HCT116 (cell line): ENCODE results near the gene TENT4A.

ENCODE experiments used
- EZH2 ChIP-seq: fragments of 200-600 bp; sonication (generic); IDR thresholded peaks from 2 replicates; pipeline ENCODE4 v1.6.1; 2017; ENCODE audit warnings: antibody characterized with exemption, mixed run types
- TF ChIP-seq, protein P1 (sequence below), 3 experiments: fragments of 200-600 bp in 1 of 3; sonication (generic) in 1 of 3; IDR thresholded peaks in 2 of 3; conservative IDR thresholded peaks in 1 of 3; 2 replicates each; pipeline ENCODE4 v1.5.1; 2012 to 2017; ENCODE audit warnings: low read depth in 2 of 3, low read length in 2 of 3, antibody characterized with exemption in 1 of 3, borderline replicate concordance in 1 of 3, control low read depth in 1 of 3, mild to moderate bottlenecking in 1 of 3, mixed read lengths in 1 of 3, mixed run types in 1 of 3, moderate library complexity in 1 of 3; ENCODE audit not compliant: insufficient read depth in 1 of 3

DNA sequence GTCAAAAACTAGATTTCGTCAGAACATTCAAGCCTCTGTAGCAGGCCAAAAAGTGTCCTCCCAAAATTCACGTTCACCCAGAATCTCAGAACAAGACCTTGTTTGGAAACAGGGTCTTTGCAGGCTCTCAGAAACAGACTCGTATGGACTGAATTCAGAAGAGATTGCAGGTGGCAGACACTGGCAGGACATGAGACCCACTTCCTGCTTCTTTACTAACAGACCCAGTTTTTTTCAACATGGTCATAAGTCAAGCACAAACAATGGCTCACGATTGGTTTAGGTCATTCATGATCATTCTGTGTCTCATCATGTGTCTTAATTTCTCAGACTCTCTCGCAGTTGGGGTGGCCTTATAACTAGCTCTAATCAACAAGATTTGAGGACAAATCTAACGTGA is 5.4 kb upstream of the TENT4A start:
- TF ChIP-seq EZH2 = no peak
- TF ChIP-seq, protein P1, sequence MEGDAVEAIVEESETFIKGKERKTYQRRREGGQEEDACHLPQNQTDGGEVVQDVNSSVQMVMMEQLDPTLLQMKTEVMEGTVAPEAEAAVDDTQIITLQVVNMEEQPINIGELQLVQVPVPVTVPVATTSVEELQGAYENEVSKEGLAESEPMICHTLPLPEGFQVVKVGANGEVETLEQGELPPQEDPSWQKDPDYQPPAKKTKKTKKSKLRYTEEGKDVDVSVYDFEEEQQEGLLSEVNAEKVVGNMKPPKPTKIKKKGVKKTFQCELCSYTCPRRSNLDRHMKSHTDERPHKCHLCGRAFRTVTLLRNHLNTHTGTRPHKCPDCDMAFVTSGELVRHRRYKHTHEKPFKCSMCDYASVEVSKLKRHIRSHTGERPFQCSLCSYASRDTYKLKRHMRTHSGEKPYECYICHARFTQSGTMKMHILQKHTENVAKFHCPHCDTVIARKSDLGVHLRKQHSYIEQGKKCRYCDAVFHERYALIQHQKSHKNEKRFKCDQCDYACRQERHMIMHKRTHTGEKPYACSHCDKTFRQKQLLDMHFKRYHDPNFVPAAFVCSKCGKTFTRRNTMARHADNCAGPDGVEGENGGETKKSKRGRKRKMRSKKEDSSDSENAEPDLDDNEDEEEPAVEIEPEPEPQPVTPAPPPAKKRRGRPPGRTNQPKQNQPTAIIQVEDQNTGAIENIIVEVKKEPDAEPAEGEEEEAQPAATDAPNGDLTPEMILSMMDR (IDR thresholded peaks at IDR 0.05 in 2 of 3, conservative IDR thresholded peaks at IDR 0.05 in 1 of 3; ENCODE audit: borderline replicate concordance in 1 of 3, insufficient read depth in 1 of 3, low read depth in 2 of 3, low read length in 2 of 3) = no peak
